ENCODE measurements around the gene COL2A1. TPM values are rescaled to one million over a fixed set of nuclear protein-coding genes. Genes with fewer than 3 reads are reported as not detected.
"Not testable (repeated sequence)": the region's sequence is repeated elsewhere in the genome, so short reads cannot be mapped to it uniquely, and the experiment has no call there.

Gene COL2A1
- polyA plus RNA-seq, 4 donors: 36.5 to 51.7 (median 42.8) TPM

DNA sequence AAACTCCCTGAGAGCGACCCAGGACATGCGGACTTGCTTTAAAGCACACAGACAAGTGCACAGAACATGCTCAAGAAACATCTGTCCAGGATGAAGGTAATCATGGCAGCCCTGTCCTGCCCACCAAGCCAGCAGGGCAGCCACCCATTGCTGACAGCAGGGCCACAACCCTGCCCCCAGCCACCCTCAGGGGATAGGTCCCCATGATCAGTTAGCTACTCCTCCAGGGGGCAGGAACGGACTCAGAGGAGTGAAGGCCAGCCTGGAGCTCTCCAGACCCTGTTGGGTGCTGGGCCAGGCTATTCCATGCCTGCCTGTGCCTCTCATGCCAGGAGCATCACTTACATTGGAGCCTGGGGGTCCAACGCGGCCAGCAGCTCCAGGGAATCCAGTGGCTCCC is 25.1 kb downstream of the COL2A1 start:
- no peak for DNase-seq (ENCODE audit: low read depth in 4 of 4, low spot score in 3 of 4)

DNA sequence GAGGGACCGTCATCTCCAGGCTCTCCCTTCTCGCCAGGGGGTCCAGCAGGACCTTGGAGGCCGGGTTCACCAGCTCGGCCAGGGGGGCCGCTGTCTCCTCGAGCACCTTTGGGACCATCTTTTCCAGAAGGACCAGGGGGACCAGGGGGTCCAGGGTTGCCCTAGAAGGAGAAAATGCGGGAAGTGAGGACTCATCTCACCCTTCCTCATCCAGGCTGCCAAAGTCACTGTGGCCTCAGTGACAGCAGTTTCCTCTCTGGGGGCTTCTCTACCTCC is 25.7 kb downstream of the COL2A1 start:
- no peak for DNase-seq (ENCODE audit: low read depth in 4 of 4, low spot score in 3 of 4)

GRCh38 chr12:47977772-47978597 is 26.3 kb downstream of the COL2A1 start:
- DNase-seq (ENCODE audit: low read depth in 4 of 4, low spot score in 3 of 4): no peak

DNA sequence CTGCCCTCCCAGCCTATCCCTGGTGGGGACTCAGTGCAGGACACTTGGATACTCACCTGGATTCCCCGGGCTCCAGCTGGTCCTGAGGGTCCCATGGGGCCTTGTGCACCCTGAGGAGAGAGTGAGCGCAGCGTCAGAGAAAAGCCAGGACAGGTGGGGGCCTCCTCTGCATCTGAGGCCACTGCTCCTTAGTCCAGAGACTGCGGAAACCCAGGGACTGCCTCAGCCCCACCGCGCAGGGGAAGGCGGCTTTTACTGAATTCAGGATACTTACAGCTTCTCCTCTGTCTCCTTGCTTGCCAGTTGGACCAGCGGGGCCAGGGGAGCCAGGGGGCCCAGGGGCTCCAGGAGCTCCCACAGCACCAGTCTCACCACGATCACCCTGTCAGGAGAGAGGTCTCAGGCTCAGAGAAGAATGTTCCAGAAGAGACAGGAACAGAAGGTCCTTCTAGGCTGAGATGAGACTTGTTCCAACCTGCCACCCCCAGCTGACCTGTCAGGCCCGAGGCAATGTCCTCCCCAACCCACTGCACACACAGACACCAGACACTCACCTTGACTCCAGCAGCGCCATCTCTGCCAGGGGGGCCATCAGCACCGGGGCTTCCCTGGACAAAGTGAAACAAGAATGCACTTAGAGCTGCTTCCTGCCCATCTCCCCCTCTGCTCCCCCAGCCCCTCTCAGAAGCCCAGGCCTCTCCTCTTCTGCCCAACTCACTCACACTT is 27.1 kb downstream of the COL2A1 start:
- no peak for DNase-seq (ENCODE audit: low read depth in 4 of 4, low spot score in 3 of 4)

DNA sequence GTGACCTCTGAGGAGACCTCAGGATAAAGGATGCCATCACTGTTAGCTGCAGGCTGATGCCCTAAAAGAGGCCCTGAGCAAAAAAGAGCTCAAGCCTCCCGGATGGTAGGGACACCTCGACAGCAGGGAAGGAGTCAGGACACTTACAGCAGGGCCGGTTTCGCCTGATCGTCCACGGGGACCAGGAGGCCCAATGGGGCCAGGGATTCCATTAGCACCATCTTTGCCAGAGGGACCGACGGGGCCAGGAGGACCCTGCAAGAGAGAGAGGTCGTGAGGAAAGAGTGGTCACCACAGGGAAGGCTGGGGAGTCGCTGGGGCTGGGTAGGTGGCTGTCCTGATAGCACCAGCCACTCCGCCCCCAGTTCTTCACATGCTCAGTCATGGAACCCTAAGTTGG is 28.5 kb downstream of the COL2A1 start:
- DNase-seq (ENCODE audit: low read depth in 4 of 4, low spot score in 3 of 4): no peak

- no peak for DNase-seq (ENCODE audit: low read depth in 4 of 4, low spot score in 3 of 4)
Measured at GRCh38 chr12:47975036-47975620, 29.1 kb downstream of the COL2A1 start.

GRCh38 chr12:47973870-47974269 is 30.4 kb downstream of the COL2A1 start:
- DNase-seq (ENCODE audit: low read depth in 4 of 4, low spot score in 3 of 4): no peak

DNA sequence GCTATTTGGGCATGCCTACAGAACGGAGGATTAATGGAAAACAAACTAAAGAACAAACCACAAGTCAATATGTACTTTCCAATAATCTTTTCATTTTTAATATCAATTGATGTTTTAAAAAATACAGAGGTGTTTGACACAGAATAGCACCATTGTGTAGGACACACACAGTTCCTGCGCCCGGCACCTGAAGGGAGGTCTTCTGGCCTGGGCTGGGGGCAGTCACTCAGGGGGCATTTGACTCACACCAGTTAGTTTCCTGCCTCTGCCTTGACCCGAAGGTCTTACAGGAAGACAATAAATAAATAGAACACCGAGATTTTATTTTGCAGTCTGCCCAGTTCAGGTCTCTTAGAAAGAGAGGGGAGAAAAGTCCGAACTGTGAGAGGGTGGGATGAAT is 31.4 kb downstream of the COL2A1 start:
- no peak for DNase-seq (ENCODE audit: low read depth in 4 of 4, low spot score in 3 of 4)

DNA sequence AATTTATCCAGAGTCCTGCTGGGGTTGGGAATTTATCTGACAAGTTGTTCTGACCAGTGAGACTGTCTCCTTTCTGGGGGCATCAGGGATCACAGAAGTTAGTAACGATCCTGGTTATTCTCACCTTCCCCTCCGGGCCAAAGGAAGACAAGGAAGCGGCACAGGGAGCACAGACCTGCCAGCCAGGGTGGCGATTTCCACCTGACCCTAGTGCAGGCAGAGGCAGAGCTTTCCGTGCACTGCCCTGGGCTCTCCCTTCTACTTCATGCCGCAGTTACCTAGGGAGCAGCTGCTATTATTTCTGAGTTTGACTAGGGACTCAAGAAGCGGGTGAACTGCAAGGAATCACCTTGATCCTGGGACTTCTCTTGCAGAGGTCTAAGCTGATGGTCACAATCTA is 33.4 kb downstream of the COL2A1 start:
- no peak for DNase-seq (ENCODE audit: low read depth in 4 of 4, low spot score in 3 of 4)

GRCh38 chr12:47969845-47970244 is 34.4 kb downstream of the COL2A1 start:
- DNase-seq (ENCODE audit: low read depth in 4 of 4, low spot score in 3 of 4): no peak

GRCh38 chr12:47967461-47968321 is 36.6 kb downstream of the COL2A1 start:
- no peak for DNase-seq (ENCODE audit: low read depth in 4 of 4, low spot score in 3 of 4)

DNA sequence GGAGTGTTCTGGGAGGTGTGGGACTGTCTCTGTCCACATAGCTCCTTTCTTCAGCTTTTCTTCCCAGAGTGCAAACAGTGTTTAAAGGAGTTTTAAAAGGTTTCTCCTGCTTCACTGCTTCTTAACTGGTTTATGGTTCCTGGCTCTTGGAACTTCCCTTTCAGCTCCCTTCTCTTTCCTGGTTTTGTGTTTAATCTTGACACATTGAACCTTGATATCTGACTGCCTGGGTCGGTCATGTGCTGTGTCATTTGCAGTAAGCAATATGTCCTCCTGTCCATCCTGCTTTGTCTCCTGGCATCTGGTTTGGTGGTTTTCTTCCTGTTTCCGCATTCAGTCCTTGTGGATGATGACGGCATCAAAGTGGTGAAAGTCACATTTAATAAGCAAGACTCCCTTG is 38.7 kb downstream of the COL2A1 start:
- DNase-seq (ENCODE audit: low read depth in 4 of 4, low spot score in 3 of 4): no peak

GRCh38 chr12:47964106-47964728 is 40.1 kb downstream of the COL2A1 start:
- no peak for DNase-seq (ENCODE audit: low read depth in 4 of 4, low spot score in 3 of 4)

DNA sequence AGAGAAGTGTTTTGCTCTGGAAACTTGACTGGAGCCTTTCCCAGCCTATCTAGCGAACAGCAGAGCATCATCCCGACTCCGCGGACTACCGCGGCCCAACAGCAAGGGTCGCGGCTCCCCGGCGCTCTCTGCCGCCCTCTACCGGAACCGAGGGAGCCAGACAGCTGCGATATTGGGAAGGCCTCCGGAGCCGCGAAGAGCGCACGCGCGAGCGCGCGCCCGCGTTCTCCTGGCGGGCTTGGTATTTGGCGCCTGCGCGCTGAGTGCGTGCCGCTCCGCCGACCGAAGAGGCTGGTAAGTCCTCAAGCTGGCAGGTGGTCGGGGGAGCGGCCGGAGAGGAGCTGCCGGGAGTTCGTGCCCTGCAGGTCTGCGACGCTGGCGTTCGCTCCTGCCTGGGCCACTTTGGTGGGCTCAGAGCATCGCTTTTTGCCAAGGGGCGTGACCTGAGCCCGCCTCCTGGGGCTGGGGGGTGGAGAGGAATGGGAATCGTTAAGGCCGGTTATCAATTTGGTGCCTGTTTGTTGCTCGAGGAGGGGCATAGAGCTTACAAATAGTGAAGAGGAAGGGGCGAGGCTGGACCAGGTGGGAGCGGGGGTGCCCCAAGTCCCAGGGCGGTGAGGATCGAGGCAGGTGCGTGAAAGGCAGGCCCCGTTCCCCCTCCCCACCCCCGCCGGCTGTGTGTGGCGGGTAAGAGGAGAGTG is 40.8 kb downstream of the COL2A1 start, which contains the start of gene TMEM106C:
TMEM106C (plus strand) TSS at position 257 of the 701 bp plus-strand sequence. CDS start 641 bp downstream, outside the sequence.
- peak; percentile 93 to 98 (median 94) for DNase-seq (ENCODE audit: low read depth in 4 of 4, low spot score in 3 of 4)

DNA sequence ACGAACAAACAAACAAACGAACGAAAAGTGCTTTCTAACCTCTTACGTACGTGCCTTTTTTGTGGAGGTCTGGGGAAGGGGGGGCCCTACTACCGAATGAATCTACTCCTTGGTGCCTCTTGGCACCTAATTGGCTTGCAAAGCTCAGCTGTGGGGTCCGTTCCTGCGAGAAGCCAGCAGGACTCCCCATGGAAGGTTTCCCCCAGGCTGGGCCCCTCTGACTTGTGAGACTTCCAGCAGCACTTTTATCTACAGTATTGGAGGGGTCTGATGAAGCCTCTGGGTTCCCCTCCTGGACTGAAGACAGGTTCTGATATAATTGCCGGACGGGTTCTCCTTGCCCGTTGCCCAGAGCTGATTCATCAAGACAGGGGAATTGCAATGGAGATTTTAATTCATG is 42.1 kb downstream of the COL2A1 start:
- DNase-seq (ENCODE audit: low read depth in 4 of 4, low spot score in 3 of 4): no peak

- not testable (repeated sequence) for DNase-seq (ENCODE audit: low read depth in 4 of 4, low spot score in 3 of 4)
Measured at GRCh38 chr12:47957671-47958070, 46.6 kb downstream of the COL2A1 start.

DNA sequence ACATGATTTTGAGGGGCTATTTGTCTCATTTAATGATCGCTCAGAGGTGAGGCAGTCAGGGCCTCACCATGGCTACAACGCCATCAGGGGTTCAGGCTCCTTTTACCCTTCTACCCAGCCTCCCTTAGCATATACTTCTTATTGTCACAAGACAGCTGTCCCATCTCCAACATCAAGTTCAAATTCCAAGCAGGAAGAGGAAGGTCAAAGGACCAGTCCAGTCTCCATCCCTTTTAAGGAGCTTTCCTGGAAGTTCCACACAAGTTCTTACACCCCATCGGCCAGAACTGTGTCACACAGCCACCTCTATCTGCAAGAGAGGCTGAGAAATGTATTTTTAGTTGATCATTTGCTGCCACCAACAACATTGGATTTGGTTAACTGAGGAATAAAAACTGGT is 49.2 kb downstream of the COL2A1 start:
- no peak for DNase-seq (ENCODE audit: low read depth in 4 of 4, low spot score in 3 of 4)

GRCh38 chr12:47954467-47955045 is 49.7 kb downstream of the COL2A1 start:
- no peak for DNase-seq (ENCODE audit: low read depth in 4 of 4, low spot score in 3 of 4)

DNA sequence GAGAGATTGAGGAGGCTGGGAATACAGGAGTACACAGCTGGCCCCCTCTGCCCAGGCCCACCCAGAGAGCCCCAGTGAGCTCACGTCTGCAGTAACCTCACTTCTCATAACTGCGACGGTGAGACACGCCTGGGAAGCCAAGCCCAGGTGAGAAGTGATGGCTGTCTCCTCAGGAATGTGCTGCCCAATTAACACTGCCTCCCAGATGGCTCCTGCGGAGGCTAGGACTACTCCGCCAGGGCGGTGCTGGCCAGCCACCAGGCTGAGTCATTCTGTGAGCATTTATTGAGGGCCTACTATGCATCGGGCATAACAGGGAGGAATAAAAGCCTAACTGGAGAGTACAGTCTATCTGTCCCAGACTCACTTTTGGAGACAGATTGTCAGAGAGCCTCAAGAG is 50.2 kb downstream of the COL2A1 start:
- no peak for DNase-seq (ENCODE audit: low read depth in 4 of 4, low spot score in 3 of 4)
